ENCODE results near the gene CREBL2. TPM values are rescaled to one million over a fixed set of nuclear protein-coding genes. Genes with fewer than 3 reads are reported as not detected.

CREBL2 gene
- total and polyA plus RNA-seq, 2 of the 13 experiments (the other 11 are each of a cell fraction or from before 2014, with no cell fraction given) = 6.9 to 8.4 TPM

- TF ChIP-seq ATF7 (IDR thresholded peaks at IDR 0.05) = peak; percentile 70
- TF ChIP-seq ATF7 (CRISPR knock-in tag; IDR thresholded peaks at IDR 0.05) = no peak
- TF ChIP-seq KMT2A (CRISPR knock-in tag; IDR thresholded peaks at IDR 0.05) = 0 out of 2 replicates have a peak, but pooled peaks have one; percentile 60
- no peak for TF ChIP-seq ZNF296 (CRISPR knock-in tag; conservative IDR thresholded peaks at IDR 0.05)
- TF ChIP-seq ZFP36L1 (CRISPR knock-in tag; IDR thresholded peaks at IDR 0.05) = no peak
- peak; percentile 56; the same call in 1 of the 2 replicates for TF ChIP-seq ZBTB2 (CRISPR knock-in tag; IDR thresholded peaks at IDR 0.05; ENCODE audit: low read depth)
- peak; percentile 6; the same call in 1 of the 2 replicates for TF ChIP-seq ZNF362 (CRISPR knock-in tag; IDR thresholded peaks at IDR 0.05; ENCODE audit: borderline replicate concordance)
- no peak for TF ChIP-seq TBL1XR1 (IDR thresholded peaks at IDR 0.05; ENCODE audit: borderline replicate concordance, low read length, partially characterized antibody)
- TF ChIP-seq RFX3 (CRISPR knock-in tag; IDR thresholded peaks at IDR 0.05) = no peak
- no peak for TF ChIP-seq SP140L (CRISPR knock-in tag; IDR thresholded peaks at IDR 0.05; ENCODE audit: borderline replicate concordance)
- no peak for TF ChIP-seq HNF1A (IDR thresholded peaks at IDR 0.05; ENCODE audit: low read depth)
- no peak for TF ChIP-seq HNF1A (CRISPR knock-in tag; IDR thresholded peaks at IDR 0.05; ENCODE audit: borderline replicate concordance)
- no peak for TF ChIP-seq ZSCAN22 (CRISPR knock-in tag; IDR thresholded peaks at IDR 0.05)
- TF ChIP-seq RERE (CRISPR knock-in tag; IDR thresholded peaks at IDR 0.05; ENCODE audit: low read depth) = no peak
- TF ChIP-seq RBAK (CRISPR knock-in tag; IDR thresholded peaks at IDR 0.05) = no peak
- TF ChIP-seq ZNF549 (CRISPR knock-in tag; IDR thresholded peaks at IDR 0.05) = no peak
These were observed 49.0 kb upstream of the CREBL2 start, which contains the start of gene DUSP16 (continued) for GRCh38 chr12:12562585-12563261.

All from HepG2 (cell line).